GM19328 (cell line): Measurements from ENCODE around the gene KRTAP10-4.
"Not testable (repeated sequence)": the region's sequence is repeated elsewhere in the genome, so short reads cannot be mapped to it uniquely, and the experiment has no call there.

Experiments used
- ATAC-seq: cut with Tn5 transposase; IDR thresholded peaks from one replicate; pipeline ENCODE4 v1.9.1; 2021; ENCODE audit warnings: mild to moderate bottlenecking, moderate library complexity; ENCODE audit not compliant: unreplicated experiment

KRTAP10-4 gene

DNA sequence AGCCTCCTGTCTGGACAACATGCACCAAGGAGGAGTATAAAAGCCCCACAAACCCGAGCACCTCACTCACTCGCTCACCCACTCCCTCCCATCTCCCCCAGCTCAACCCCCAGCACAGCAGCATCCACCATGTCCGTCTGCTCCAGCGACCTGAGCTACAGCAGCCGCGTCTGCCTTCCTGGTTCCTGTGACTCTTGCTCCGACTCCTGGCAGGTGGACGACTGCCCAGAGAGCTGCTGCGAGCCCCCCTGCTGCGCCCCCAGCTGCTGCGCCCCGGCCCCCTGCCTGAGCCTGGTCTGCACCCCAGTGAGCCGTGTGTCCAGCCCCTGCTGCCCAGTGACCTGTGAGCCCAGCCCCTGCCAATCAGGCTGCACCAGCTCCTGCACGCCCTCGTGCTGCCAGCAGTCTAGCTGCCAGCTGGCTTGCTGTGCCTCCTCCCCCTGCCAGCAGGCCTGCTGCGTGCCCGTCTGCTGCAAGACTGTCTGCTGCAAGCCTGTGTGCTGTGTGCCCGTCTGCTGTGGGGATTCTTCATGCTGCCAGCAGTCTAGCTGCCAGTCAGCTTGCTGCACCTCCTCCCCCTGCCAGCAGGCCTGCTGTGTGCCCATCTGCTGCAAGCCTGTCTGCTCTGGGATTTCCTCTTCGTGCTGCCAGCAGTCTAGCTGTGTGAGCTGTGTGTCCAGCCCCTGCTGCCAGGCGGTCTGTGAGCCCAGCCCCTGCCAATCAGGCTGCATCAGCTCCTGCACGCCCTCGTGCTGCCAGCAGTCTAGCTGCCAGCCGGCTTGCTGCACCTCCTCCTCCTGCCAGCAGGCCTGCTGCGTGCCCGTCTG, at the start of gene KRTAP10-4:
TSS of gene KRTAP10-4 (plus strand) at position 100 of the 827 bp plus-strand sequence. CDS start at position 130, 30 bp downstream.
- ATAC-seq: not testable (repeated sequence)

- no peak for ATAC-seq
These were observed 48.8 kb upstream of the KRTAP10-4 start for GRCh38 chr21:44524414-44525371.

DNA sequence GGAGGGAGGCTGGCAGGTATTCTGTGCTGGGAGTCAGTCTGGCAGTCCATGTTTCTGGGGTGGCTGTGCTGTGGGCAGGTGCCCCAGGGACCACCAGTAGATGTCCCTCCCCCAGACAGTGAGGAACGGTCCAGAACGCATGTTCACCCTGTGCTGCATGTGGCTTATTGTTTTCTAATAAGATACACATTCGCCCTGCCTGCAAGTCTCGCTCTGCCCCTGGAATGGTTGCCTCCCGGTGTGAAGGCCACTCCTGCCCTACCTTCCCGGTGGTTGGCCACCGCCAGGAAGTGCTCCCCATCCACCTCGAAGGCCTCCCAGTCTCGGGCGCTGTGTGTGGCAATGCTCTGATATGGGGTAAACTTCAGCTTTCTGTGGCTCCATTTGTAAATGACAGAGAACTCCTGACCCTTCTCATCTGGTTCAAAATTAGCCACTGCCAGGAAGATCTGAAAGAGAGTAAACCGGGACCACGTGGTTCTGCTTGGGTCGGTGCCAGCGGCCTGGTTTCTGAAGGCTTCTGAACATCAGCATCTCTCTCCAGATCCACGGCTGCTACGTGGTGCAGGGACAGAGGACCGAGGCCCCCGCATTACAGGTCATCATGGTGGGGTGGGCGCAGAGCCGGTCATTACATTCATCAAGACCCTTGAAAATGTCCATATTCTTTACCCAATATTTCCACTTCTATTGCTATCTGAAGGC, 48.0 kb upstream of the KRTAP10-4 start:
- ATAC-seq: no peak

DNA sequence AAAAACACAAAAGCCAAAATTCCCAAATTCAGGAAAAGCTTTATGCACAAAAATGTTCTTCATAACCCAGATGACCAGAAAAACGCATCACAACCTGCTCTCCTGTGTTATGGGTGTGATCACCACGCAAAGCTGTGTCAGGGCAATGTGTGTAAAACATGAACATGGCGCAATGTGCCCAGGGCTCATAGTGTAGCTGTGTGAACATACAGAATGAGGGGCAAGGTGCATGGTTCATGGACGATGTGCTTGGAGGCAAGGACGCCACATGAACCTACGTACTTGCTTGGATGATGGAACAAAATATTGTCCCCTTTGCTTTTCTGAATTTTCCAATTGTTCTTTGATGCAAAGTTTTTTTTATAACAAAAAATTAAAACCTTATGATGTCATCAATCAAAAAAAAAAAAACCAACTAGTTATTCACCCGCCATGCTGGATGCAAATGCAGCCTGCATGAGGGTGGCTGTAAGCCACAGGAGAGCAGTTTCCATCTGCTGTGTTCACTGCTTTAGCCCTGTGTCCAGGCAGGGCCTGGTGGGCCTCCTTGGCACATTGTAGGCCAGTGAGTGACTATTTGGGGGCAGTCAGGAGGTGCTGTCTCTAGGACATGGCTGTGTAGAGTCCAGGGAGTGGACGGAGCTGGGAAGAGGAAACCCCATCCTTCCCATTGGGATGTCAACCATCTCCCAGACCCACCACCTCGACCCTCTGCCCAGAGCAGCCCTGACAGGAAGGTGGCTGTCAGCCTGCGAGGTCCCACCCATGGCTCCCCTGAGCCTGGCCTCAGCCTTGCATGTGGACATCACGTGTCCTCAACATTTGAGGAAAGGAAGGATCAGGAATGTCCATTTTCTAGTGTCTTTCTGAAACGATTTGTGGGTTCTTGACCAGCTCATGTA, 47.2 kb upstream of the KRTAP10-4 start:
- no peak for ATAC-seq

GRCh38 chr21:44527156-44527982, 46.2 kb upstream of the KRTAP10-4 start:
- ATAC-seq: no peak

GRCh38 chr21:44527983-44528633, 45.4 kb upstream of the KRTAP10-4 start:
- ATAC-seq: no peak

- no peak for ATAC-seq
These were observed 44.9 kb upstream of the KRTAP10-4 start for GRCh38 chr21:44528634-44528995.

- ATAC-seq: no peak
These were observed 44.5 kb upstream of the KRTAP10-4 start for GRCh38 chr21:44529011-44529421.

- ATAC-seq: no peak
These were observed 43.9 kb upstream of the KRTAP10-4 start for GRCh38 chr21:44529503-44530125.

DNA sequence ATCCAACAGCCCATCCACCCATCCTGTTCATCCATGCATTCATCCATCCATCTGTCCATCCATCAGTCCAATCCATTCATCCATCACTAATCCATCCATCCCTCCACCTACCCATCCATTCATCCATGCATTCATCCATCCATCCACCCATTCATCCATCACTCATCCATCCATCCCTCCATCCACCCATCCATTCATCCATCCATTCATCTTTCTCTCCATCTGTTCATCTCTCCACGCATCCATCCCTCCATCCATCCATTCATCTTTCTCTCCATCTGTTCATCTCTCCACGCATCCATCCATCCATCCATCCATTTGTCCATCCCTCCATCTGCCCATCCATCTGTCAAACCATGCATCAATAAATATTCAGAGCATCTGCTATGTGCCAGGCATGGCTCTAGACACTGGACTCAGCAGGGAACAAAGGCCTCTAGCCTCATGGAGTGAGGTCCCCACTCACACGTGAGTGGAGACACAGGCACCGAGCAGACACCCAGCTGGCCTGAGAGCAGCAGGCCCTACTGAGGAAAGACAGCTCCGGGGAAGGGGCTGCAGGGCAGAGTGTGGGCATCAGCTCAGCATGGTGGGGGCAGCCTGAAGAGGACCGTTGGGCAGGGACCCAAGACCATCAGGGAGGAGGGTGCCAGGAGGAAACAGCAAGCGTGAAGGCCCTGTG, 43.2 kb upstream of the KRTAP10-4 start:
- no peak for ATAC-seq

DNA sequence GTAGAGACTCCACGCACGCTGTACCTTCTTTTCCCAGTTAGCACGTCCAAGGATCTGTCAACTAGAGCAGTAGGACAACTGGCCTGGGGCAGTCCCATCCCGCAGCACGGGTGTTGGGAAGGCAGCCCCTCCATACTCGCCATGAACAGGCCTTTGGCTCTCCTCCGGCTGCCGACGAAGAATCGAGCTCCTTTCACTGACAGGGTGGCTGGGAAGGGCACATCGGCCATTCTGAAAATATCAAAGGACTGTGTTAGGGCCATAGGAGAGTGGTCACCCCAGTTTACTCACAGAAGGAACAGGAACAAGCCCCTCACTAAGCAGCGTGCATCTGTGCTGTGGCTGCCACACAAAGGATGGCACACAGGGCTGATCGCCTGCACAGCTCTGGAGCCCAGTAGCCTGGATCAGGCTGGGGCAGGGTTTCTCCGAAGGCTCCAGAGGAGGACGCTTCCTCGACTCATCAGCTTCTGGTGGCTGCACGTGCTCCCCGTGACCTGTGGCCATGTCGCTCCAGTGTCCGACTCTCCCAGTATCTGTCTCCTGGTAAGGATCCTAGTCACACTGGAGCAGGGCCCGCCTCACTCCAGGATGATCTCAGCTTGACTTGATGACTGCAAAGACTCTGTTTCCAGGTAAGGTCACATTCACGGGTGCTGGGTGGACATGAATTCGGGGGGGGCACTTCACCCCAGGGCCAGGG, 42.5 kb upstream of the KRTAP10-4 start:
- ATAC-seq: no peak

- ATAC-seq: no peak
These were observed 41.6 kb upstream of the KRTAP10-4 start for GRCh38 chr21:44531606-44532564.

DNA sequence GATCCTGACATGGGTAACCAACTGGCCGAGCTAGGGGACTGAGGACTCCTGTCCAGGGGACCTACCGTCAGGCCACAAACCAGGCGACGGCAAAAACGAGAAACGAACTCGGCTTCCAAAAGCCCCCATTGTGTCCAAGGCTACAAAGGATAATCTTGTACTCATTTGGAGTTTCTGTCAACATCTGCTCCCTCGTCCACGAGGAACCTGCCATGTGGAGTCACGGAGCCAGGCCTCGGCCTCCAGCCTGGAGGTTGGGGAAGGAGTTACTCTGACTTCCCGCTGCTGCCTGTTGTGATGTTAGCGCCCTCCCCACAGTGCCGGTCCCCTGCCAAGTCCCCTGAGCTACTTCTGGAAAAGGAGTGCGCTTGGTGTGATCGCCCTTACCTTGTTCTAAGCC, 40.8 kb upstream of the KRTAP10-4 start:
- ATAC-seq: no peak

DNA sequence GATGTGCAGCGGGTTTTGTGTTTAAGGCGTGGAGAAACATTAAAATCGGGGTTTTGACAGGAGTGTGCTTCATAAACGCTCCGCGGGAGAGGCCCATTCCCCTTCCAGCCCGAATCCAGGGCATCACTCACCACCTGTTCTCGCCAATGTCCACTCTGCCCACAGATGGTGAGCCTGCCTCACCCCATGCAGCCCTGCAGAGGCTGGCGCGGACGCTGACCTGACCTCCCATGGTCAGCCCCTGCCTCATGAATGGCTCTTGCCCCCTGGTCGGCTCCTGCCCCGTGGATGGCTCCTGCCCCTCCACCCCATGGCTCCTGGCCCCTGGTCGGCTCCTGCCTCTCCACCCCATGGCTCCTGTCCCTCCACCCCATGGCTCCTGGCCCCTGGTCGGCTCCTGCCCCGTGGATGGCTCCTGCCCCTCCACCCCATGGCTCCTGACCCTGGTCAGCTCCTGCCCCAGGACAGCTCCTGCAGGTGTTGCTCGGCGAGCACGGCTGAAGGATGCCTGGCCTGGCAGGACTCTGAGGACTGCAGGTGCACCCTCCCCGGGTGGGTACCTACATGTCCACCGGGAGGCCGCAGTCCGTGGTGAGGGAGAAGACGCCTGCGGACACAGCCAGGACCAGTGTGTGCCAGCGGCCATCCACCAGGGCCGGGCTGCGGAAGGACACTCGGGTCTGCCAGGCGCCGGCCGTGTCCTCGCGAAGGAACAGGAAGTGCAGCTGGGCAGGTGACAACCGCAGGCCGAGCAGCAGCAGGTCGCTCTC, 40.2 kb upstream of the KRTAP10-4 start:
- ATAC-seq: no peak
